ENCODE data around the gene TMEM190.

TMEM190 gene

DNA sequence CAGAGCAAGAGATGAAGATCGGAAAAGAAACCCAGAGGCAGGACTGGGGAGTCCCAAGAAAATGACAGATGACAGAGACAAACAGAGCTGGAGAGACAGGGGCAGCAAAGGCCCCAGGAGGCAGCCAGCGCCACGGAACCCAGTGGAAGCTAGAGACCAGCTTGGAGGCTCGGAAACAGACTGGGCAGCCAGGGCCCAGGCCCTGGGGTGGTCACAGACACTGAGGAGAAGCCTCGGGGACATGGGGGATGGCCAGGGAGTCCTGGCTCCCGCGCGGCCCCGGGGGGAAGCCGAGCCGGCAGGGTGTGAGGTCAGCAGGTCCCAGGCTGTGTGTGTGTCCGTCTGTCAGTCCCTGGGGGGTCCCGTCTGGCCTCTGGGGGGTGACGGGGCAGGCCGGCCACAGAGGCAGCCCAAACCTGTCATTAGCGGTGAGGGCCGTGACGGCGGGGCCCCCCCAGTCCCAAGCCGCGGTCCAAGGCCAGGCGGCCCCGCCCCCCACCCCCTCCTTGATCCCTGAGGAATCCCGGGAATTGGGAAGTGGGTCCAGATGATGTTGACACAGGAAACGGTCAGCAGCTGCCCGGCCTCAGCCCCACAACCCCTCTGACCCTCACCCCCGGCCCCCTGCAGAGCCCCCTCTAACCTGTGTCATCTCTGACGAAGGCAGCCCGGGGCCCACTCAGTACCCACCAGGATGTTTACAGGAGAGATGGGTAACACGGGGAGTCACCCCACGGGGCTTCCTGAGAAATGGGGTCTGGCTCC is 2.5 kb upstream of the TMEM190 start:
- no peak for TF ChIP-seq CTCF (conservative IDR thresholded peaks at IDR 0.05; ENCODE audit: low read depth, low read length)
- no peak overlapping the region for H3K9ac ChIP-seq
- H3K36me3 ChIP-seq (ENCODE audit: insufficient read depth), result no peaks in the 10 kb centered on the region
- no peak overlapping the region for H3K4me2 ChIP-seq
- no peaks in the 10 kb centered on the region for H3K79me2 ChIP-seq (ENCODE audit: insufficient read depth, low read depth)
- peaks cover 37% of the 10 kb centered on the region for H3K27me3 ChIP-seq (ENCODE audit: insufficient read depth, low read depth)
- H3K4me1 ChIP-seq (ENCODE audit: low read depth, poor library complexity, severe bottlenecking), result peaks cover 10% of the 10 kb centered on the region
- no peak overlapping the region for H2AFZ ChIP-seq (ENCODE audit: low read depth)
- H4K20me1 ChIP-seq (ENCODE audit: insufficient read depth), result no peaks in the 10 kb centered on the region
- no peak overlapping the region for H3K27ac ChIP-seq
- H3K4me3 ChIP-seq (IDR thresholded peaks at IDR 0.05; ENCODE audit: insufficient read depth, low read depth, low read length), result no peak overlapping the region

- Histone ChIP-seq H3K9ac (no peak overlapping the region), H3K4me2 (no peak overlapping the region), H3K27ac (no peak overlapping the region), H3K79me2 (ENCODE audit: insufficient read depth, low read depth) (peaks cover 10% of the 10 kb centered on the region), H3K27me3 (ENCODE audit: insufficient read depth, low read depth) (peaks cover 11% of the 10 kb centered on the region; the same call in 1 of the 2 replicates), H4K20me1 (ENCODE audit: insufficient read depth) (no peaks in the 10 kb centered on the region), H3K4me3 (IDR thresholded peaks at IDR 0.05; ENCODE audit: insufficient read depth, low read depth, low read length) (no peak overlapping the region), H2AFZ (ENCODE audit: low read depth) (no peak overlapping the region), H3K36me3 (ENCODE audit: insufficient read depth) (no peaks in the 10 kb centered on the region), H3K4me1 (ENCODE audit: low read depth, poor library complexity, severe bottlenecking) (peaks cover 16% of the 10 kb centered on the region)
- TF ChIP-seq CTCF (conservative IDR thresholded peaks at IDR 0.05; ENCODE audit: low read depth, low read length), result no peak
These were observed 918 bp downstream of the TMEM190 start for GRCh38 chr19:55377356-55378131.

DNA sequence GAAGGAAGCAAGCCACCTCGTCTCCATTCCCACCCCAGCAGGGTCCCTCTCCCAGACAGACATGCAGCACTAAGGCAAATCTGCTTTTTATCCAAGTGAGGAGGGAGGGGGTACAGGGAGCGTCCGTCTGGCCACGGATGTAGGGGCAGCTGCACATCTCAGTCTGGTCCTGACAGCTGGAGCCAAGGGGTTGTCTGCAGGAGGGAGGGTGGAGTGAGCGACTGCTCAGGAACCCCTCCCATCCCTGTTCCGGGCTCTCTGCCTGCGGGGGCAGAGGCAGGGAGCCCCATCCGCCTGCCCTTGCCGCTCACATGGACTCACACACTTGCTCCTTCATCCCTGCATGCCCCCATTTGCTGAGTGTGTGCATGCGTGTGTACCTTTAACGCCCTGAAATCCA is 2.5 kb downstream of the TMEM190 start:
- H3K27me3 ChIP-seq (ENCODE audit: insufficient read depth, low read depth), result peaks cover under 1% of the 10 kb centered on the region; the same call in 1 of the 2 replicates
- no peak for TF ChIP-seq CTCF (conservative IDR thresholded peaks at IDR 0.05; ENCODE audit: low read depth, low read length)
- no peak overlapping the region for H3K27ac ChIP-seq
- no peaks in the 10 kb centered on the region for H4K20me1 ChIP-seq (ENCODE audit: insufficient read depth)
- peaks cover 17% of the 10 kb centered on the region for H3K79me2 ChIP-seq (ENCODE audit: insufficient read depth, low read depth)
- H3K36me3 ChIP-seq (ENCODE audit: insufficient read depth), result no peaks in the 10 kb centered on the region
- no peak overlapping the region for H3K4me3 ChIP-seq (IDR thresholded peaks at IDR 0.05; ENCODE audit: insufficient read depth, low read depth, low read length)
- no peak overlapping the region for H2AFZ ChIP-seq (ENCODE audit: low read depth)
- H3K9ac ChIP-seq, result no peak overlapping the region
- H3K4me1 ChIP-seq (ENCODE audit: low read depth, poor library complexity, severe bottlenecking), result peaks cover 21% of the 10 kb centered on the region
- no peak overlapping the region for H3K4me2 ChIP-seq

- Histone ChIP-seq H3K36me3 (ENCODE audit: insufficient read depth) (peaks cover 6% of the 10 kb centered on the region; the same call in 1 of the 2 replicates), H2AFZ (ENCODE audit: low read depth) (no peak overlapping the region), H3K4me2 (peak overlapping the region; percentile 91; the same call in 1 of the 2 replicates), H3K4me3 (IDR thresholded peaks at IDR 0.05; ENCODE audit: insufficient read depth, low read depth, low read length) (no peak overlapping the region), H4K20me1 (ENCODE audit: insufficient read depth) (peaks cover 6% of the 10 kb centered on the region; the same call in 1 of the 2 replicates), H3K27ac (no peak overlapping the region), H3K9ac (no peak overlapping the region), H3K4me1 (ENCODE audit: low read depth, poor library complexity, severe bottlenecking) (peaks cover 19% of the 10 kb centered on the region), H3K79me2 (ENCODE audit: insufficient read depth, low read depth) (peaks cover 29% of the 10 kb centered on the region), H3K27me3 (ENCODE audit: insufficient read depth, low read depth) (no peaks in the 10 kb centered on the region)
- TF ChIP-seq CTCF (conservative IDR thresholded peaks at IDR 0.05; ENCODE audit: low read depth, low read length), result no peak
These were observed 5.4 kb downstream of the TMEM190 start for GRCh38 chr19:55382013-55382412.
